ENCODE data around the gene AUTS2.

The AUTS2 gene

DNA sequence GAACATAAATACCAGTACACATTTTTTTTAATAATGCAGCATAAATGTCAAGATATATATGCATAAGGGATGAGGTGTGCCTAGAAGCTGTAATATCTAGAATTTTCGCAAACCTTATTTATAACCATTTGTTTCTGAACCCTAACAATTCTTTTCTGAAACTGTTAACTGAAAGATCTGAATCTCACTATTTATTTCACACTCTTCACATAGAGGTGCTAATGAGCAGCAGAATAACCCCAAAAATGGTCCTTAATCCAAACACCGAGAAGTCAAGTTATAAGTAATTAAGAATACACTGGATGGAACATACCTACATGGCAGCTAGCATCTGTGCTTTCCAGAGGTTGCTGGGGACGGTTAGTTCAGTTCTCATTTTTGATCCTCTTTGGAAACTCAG lies 742.0 kb downstream of the AUTS2 start:
- H3K4me3 Mint-ChIP-seq: no peak overlapping the region
- peaks cover 5% of the 10 kb centered on the region for H3K27me3 Mint-ChIP-seq (ENCODE audit: low read depth)
- peaks cover 71% of the 10 kb centered on the region for H3K4me1 Mint-ChIP-seq
- TF ChIP-seq, protein P1, sequence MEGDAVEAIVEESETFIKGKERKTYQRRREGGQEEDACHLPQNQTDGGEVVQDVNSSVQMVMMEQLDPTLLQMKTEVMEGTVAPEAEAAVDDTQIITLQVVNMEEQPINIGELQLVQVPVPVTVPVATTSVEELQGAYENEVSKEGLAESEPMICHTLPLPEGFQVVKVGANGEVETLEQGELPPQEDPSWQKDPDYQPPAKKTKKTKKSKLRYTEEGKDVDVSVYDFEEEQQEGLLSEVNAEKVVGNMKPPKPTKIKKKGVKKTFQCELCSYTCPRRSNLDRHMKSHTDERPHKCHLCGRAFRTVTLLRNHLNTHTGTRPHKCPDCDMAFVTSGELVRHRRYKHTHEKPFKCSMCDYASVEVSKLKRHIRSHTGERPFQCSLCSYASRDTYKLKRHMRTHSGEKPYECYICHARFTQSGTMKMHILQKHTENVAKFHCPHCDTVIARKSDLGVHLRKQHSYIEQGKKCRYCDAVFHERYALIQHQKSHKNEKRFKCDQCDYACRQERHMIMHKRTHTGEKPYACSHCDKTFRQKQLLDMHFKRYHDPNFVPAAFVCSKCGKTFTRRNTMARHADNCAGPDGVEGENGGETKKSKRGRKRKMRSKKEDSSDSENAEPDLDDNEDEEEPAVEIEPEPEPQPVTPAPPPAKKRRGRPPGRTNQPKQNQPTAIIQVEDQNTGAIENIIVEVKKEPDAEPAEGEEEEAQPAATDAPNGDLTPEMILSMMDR (IDR thresholded peaks at IDR 0.05; ENCODE audit: unreplicated experiment in 3 of 3): no peak
- H3K36me3 Mint-ChIP-seq (ENCODE audit: low read depth): no peaks in the 10 kb centered on the region
- no peak overlapping the region for H3K27ac Mint-ChIP-seq
- no peaks in the 10 kb centered on the region for H3K9me3 Mint-ChIP-seq

DNA sequence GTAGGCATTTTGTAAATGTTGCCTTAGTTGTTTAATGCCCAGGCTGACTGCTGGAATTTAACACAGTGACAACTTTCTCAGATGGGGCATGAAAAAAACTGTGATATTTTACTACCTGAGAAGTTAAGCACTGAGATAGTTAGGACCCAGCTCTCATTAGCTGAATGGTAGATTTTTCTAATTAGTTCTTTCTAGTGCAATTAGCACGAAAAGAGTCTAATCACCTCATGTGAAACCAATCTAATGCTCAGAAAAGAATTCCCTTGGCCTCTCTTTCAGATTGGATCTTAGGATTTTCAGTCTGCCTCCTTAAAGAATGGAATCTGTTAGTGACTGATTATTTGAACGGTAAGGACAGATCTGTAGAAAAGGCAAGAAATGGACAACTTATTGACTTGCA lies 743.2 kb downstream of the AUTS2 start:
- Mint-ChIP-seq H3K4me1 (peaks cover 72% of the 10 kb centered on the region), H3K4me3 (no peak overlapping the region)
- TF ChIP-seq, protein P1 (IDR thresholded peaks at IDR 0.05; ENCODE audit: unreplicated experiment in 3 of 3): no peak

DNA sequence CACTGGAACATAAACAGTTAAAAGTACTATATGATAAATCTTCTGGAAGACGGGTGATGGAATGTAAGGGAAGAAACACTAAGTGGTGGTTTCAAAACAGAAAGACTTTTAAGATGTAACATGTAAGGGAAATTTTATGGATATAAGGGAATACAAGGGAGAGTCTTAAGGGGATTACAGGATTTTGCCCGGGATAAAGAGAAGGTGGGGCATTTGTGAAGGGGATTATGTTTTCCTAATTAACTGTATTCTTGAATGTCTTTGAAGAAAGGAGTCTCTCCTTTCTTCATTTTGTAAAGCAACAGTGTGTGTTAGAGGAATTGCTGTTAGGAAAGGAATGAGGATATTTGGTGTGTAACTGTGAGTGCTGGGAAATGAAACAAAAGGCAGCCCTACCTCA lies 745.2 kb downstream of the AUTS2 start:
- peak overlapping the region in 2 of 3 experiments; percentile 5 for H3K27ac Mint-ChIP-seq
- no peaks in the 10 kb centered on the region for H3K9me3 Mint-ChIP-seq
- no peak overlapping the region for H3K4me3 Mint-ChIP-seq
- no peaks in the 10 kb centered on the region for H3K36me3 Mint-ChIP-seq (ENCODE audit: low read depth)
- peaks cover 65% of the 10 kb centered on the region for H3K4me1 Mint-ChIP-seq
- TF ChIP-seq, protein P1 (IDR thresholded peaks at IDR 0.05; ENCODE audit: unreplicated experiment in 3 of 3): no peak
- no peaks in the 10 kb centered on the region for H3K27me3 Mint-ChIP-seq (ENCODE audit: low read depth)

More for the DNA sequence above, 743.2 kb downstream of the AUTS2 start:
- Mint-ChIP-seq H3K9me3 (no peaks in the 10 kb centered on the region), H3K36me3 (ENCODE audit: low read depth) (no peaks in the 10 kb centered on the region), H3K27me3 (ENCODE audit: low read depth) (peaks cover 5% of the 10 kb centered on the region), H3K27ac (no peak overlapping the region)

DNA sequence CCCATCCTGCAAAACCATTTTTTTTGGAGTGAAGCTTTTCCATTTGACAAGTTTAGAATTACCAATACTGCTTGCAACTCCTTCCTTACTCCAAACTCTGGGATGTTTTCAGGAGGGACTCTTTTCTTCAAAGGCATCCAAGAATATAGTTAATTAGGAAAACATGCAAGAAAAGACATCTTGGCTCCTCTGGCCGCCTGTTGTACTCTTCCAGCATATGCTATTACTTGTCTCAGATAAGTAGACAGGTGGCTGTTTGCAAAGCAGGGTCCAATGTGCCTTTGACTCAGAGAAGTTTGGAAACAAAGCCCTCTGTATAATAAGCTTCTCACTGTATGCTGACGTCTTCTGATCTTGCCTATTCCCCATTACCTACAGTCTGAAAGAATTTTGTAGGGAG lies 746.5 kb downstream of the AUTS2 start:
- TF ChIP-seq, protein P1 (IDR thresholded peaks at IDR 0.05; ENCODE audit: unreplicated experiment in 3 of 3): no peak
- Mint-ChIP-seq H3K4me1 (peaks cover 66% of the 10 kb centered on the region), H3K4me3 (no peak overlapping the region), H3K9me3 (no peaks in the 10 kb centered on the region), H3K27ac (peak overlapping the region in 1 of 3 experiments; percentile 29), H3K36me3 (ENCODE audit: low read depth) (no peaks in the 10 kb centered on the region), H3K27me3 (ENCODE audit: low read depth) (no peaks in the 10 kb centered on the region)

DNA sequence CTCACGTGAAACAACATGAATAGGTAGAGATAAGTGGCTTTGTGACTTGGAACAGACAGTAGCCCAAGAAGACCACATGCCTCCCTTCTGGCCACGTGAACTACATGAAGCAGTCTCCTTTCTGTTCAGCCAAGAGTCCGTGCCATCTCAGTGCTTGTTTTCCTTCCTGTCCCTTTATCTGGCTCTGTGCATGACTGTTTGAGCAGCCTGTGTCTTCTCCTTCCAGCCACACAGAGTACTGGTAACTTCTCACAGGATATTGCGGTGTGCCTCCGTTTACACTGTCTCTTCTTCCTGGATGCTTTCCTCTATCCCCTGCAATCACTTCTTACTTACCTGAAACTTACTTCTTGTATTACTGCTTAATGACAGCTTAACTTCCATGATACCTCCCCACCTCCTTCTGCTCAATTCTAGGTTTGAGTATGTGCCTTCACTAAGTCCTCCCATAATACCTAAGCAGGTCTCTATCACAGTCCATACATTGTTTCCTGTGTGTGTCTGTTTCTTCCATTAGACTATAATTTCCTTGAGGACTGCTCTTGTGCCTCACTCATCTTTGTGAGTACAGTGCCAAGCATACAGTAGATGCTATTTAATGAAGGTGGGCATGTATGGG lies 748.7 kb downstream of the AUTS2 start:
- TF ChIP-seq, protein P1 (IDR thresholded peaks at IDR 0.05; ENCODE audit: unreplicated experiment in 3 of 3): no peak
- H3K27ac Mint-ChIP-seq: no peak overlapping the region
- no peaks in the 10 kb centered on the region for H3K9me3 Mint-ChIP-seq
- peaks cover 49% of the 10 kb centered on the region for H3K4me1 Mint-ChIP-seq
- H3K4me3 Mint-ChIP-seq: no peak overlapping the region
- H3K36me3 Mint-ChIP-seq (ENCODE audit: low read depth): no peaks in the 10 kb centered on the region
- peaks cover 4% of the 10 kb centered on the region for H3K27me3 Mint-ChIP-seq (ENCODE audit: low read depth)
